HEK293 (cell line): ENCODE measurements around the gene SLX9.
"Not testable (repeated sequence)": the region's sequence is repeated elsewhere in the genome, so short reads cannot be mapped to it uniquely, and the experiment has no call there.

ENCODE experiments used
- CTCF ChIA-PET: fragments of 350-600 bp; formaldehyde crosslinking; extraction: SDS; loops from one replicate; lab custom pipeline; 2021; ENCODE audit warnings: antibody characterized with exemption; lab: Yijun Ruan, JAX
- POLR2A ChIA-PET: fragments of 300-600 bp; formaldehyde crosslinking; extraction: SDS; loops from one replicate; lab custom pipeline; 2020; ENCODE audit warnings: antibody characterized with exemption, inconsistent platforms; lab: Yijun Ruan, JAX
- H3K27ac ChIP-seq: fragments of 200-500 bp; sonication (Bioruptor generic); 2 replicates; pipeline ENCODE4 v1.5.1; 2014; ENCODE audit warnings: low read depth, low read length, control low read depth, inconsistent platforms; ENCODE audit errors: extremely low read depth
- H3K36me3 ChIP-seq, 2 experiments: fragments of 200-500 bp in 1 of 2; sonication (Bioruptor generic) in 1 of 2; 1 replicate in 1 of 2; 2 replicates in 1 of 2; pipeline ENCODE4 v1.5.1; 2014 to 2017; ENCODE audit warnings: inconsistent platforms in 2 of 2, low read length in 2 of 2; ENCODE audit not compliant: control insufficient read depth in 2 of 2, insufficient read depth in 1 of 2
- H3K4me1 ChIP-seq: fragments of 200-500 bp; sonication (Bioruptor generic); 2 replicates; pipeline ENCODE4 v1.5.1; 2014; ENCODE audit warnings: mild to moderate bottlenecking, low read length, inconsistent platforms; ENCODE audit not compliant: control insufficient read depth, insufficient read depth
- H3K4me3 ChIP-seq: 2 replicates; pipeline ENCODE4 v1.5.1; 2011; ENCODE audit warnings: low read depth, mild to moderate bottlenecking, control low read depth, low read length, moderate library complexity
- H3K9me3 ChIP-seq: fragments of 200-500 bp; sonication (Bioruptor generic); 2 replicates; pipeline ENCODE4 v1.5.1; 2014; ENCODE audit warnings: low read depth, low read length, inconsistent platforms; ENCODE audit not compliant: control insufficient read depth, insufficient read depth
- CTCF ChIP-seq: fragments of 450-650 bp; formaldehyde crosslinking; IDR thresholded peaks from 2 replicates; pipeline ENCODE4 v1.5.1; 2016; ENCODE audit warnings: missing biosample characterization, missing genetic modification characterization
- GLIS1 ChIP-seq: fragments of 450-650 bp; formaldehyde crosslinking; IDR thresholded peaks from 2 replicates; pipeline ENCODE4 v1.5.1; 2016; ENCODE audit warnings: missing biosample characterization, missing genetic modification characterization
- KLF1 ChIP-seq: fragments of 450-650 bp; formaldehyde crosslinking; IDR thresholded peaks from 2 replicates; pipeline ENCODE4 v1.5.1; 2016; ENCODE audit warnings: missing biosample characterization, missing genetic modification characterization
- PRDM10 ChIP-seq: fragments of 450-650 bp; formaldehyde crosslinking; IDR thresholded peaks from 2 replicates; pipeline ENCODE4 v1.5.1; 2016; ENCODE audit warnings: missing biosample characterization, missing genetic modification characterization
- SCRT1 ChIP-seq: fragments of 450-650 bp; formaldehyde crosslinking; IDR thresholded peaks from 2 replicates; pipeline ENCODE4 v1.5.1; 2016; ENCODE audit warnings: missing biosample characterization, missing genetic modification characterization, borderline replicate concordance
- ZBTB1 ChIP-seq: fragments of 450-650 bp; formaldehyde crosslinking; IDR thresholded peaks from 2 replicates; pipeline ENCODE4 v1.5.1; 2016; ENCODE audit warnings: missing biosample characterization, missing genetic modification characterization
- ZBTB11 ChIP-seq: fragments of 450-650 bp; formaldehyde crosslinking; conservative IDR thresholded peaks from 2 replicates; pipeline ENCODE4 v1.5.1; 2016; ENCODE audit warnings: low read depth, missing biosample characterization, missing genetic modification characterization
- ZNF624 ChIP-seq: fragments of 450-650 bp; formaldehyde crosslinking; IDR thresholded peaks from 2 replicates; pipeline ENCODE4 v1.5.1; 2017; ENCODE audit warnings: missing biosample characterization, missing genetic modification characterization
- ZNF664 ChIP-seq: fragments of 450-650 bp; formaldehyde crosslinking; IDR thresholded peaks from 2 replicates; pipeline ENCODE4 v1.5.1; 2016; ENCODE audit warnings: missing biosample characterization, missing genetic modification characterization
- ZNF747 ChIP-seq: fragments of 450-650 bp; formaldehyde crosslinking; IDR thresholded peaks from 2 replicates; pipeline ENCODE4 v1.5.1; 2016; ENCODE audit warnings: missing biosample characterization, missing genetic modification characterization
- ZNF837 ChIP-seq: fragments of 450-650 bp; formaldehyde crosslinking; IDR thresholded peaks from 2 replicates; pipeline ENCODE4 v1.5.1; 2016; ENCODE audit warnings: missing biosample characterization, missing genetic modification characterization
- ZSCAN18 ChIP-seq: fragments of 450-650 bp; formaldehyde crosslinking; IDR thresholded peaks from 2 replicates; pipeline ENCODE4 v1.5.1; 2016; ENCODE audit warnings: missing biosample characterization, missing genetic modification characterization

Gene SLX9

GRCh38 chr21:44912158-44912473 is 27.7 kb upstream of the SLX9 start:
- CTCF ChIA-PET: interaction anchor here (0.6 kb wide), 1 partner anchor 20 kb away, joined by 3 read pairs; no protein-coding TSS in a partner anchor
- no peak overlapping the region for H3K27ac ChIP-seq
- POLR2A ChIA-PET: no interaction called here

GRCh38 chr21:44912506-44913412 is 27.1 kb upstream of the SLX9 start:
- H3K4me1 ChIP-seq, H3K4me3 ChIP-seq, H3K27ac ChIP-seq, H3K9me3 ChIP-seq, POLR2A ChIA-PET, H3K36me3 ChIP-seq: not testable (repeated sequence)
- CTCF ChIA-PET: interaction anchor here (0.6 to 1.1 kb wide), 2 partner anchors 20 to 216 kb away, joined by 3 read pairs; no protein-coding TSS in a partner anchor

More at GRCh38 chr21:44912158-44912473, 27.7 kb upstream of the SLX9 start:
- no peaks in the 10 kb centered on the region for H3K9me3 ChIP-seq
- TF ChIP-seq KLF1 (tag by site-specific recombination) (peak; percentile 85), GLIS1 (tag by site-specific recombination) (peak; percentile 50; the same call in 1 of the 2 replicates), ZNF837 (tag by site-specific recombination) (no peak), CTCF (tag by site-specific recombination) (no peak)
- H3K4me1 ChIP-seq: no peaks in the 10 kb centered on the region
- no peak overlapping the region for H3K4me3 ChIP-seq
- H3K36me3 ChIP-seq: no peaks in the 10 kb centered on the region

- POLR2A ChIA-PET: no interaction called here
- TF ChIP-seq ZBTB1 (tag by site-specific recombination): no peak
- peak; percentile 98 for TF ChIP-seq PRDM10
- TF ChIP-seq ZNF664 (tag by site-specific recombination): no peak
- no peak for TF ChIP-seq ZNF747
- CTCF ChIA-PET: interaction anchor here (1.0 to 1.1 kb wide), 2 partner anchors 113 to 215 kb away, joined by 3 to 4 read pairs; no protein-coding TSS in a partner anchor
- Histone ChIP-seq H3K4me1 (no peaks in the 10 kb centered on the region), H3K36me3 (no peaks in the 10 kb centered on the region), H3K9me3 (no peaks in the 10 kb centered on the region), H3K27ac (no peak overlapping the region), H3K4me3 (no peak overlapping the region)
These were observed 26.2 kb upstream of the SLX9 start for GRCh38 chr21:44913425-44914175.

GRCh38 chr21:44914176-44914874 is 25.5 kb upstream of the SLX9 start:
- ChIA-PET POLR2A (no interaction called here), CTCF (interaction anchor here (1.0 kb wide), 1 partner anchor 114 kb away, joined by 4 read pairs; no protein-coding TSS in a partner anchor)
- no peaks in the 10 kb centered on the region for H3K4me1 ChIP-seq
- H3K4me3 ChIP-seq: no peak overlapping the region
- H3K36me3 ChIP-seq: no peaks in the 10 kb centered on the region
- no peak overlapping the region for H3K27ac ChIP-seq
- no peaks in the 10 kb centered on the region for H3K9me3 ChIP-seq
- TF ChIP-seq ZBTB11 (no peak), ZSCAN18 (no peak), ZNF624 (no peak), ZNF837 (tag by site-specific recombination) (no peak), SCRT1 (tag by site-specific recombination) (no peak)
